HepG2 (cell line): ENCODE results near the gene KLHL40.

Source experiments
- GTF2F1 ChIP-seq: fragments of 150-350 bp; IDR thresholded peaks from 2 replicates; pipeline ENCODE4 v1.6.1; 2014; ENCODE audit warnings: low read length
- KDM6A ChIP-seq: IDR thresholded peaks from 2 replicates; pipeline ENCODE4 v1.6.1; 2016; ENCODE audit warnings: low read depth
- LRRFIP1 ChIP-seq: sonication (generic); formaldehyde crosslinking; conservative IDR thresholded peaks from 2 replicates; pipeline ENCODE4 v1.4.0; 2020; ENCODE audit warnings: missing genetic modification reagents
- NFYB ChIP-seq: sonication (generic); formaldehyde crosslinking; IDR thresholded peaks from 2 replicates; pipeline ENCODE4 v1.4.0; 2020; ENCODE audit warnings: missing genetic modification reagents
- POLR2A ChIP-seq, 2 experiments: IDR thresholded peaks; 2 replicates each; pipeline ENCODE4 v1.6.1; 2011; ENCODE audit warnings: low read depth in 2 of 2, low read length in 2 of 2, mild to moderate bottlenecking in 1 of 2, moderate library complexity in 1 of 2; ENCODE audit not compliant: insufficient read depth in 1 of 2
- PRDM15 ChIP-seq: sonication (generic); formaldehyde crosslinking; IDR thresholded peaks from 2 replicates; pipeline ENCODE4 v1.4.0; 2020; ENCODE audit warnings: missing genetic modification reagents
- ZNF784 ChIP-seq: sonication (generic); formaldehyde crosslinking; IDR thresholded peaks from 2 replicates; pipeline ENCODE4 v1.5.1; 2020; ENCODE audit warnings: missing genetic modification reagents, mild to moderate bottlenecking, borderline replicate concordance
- TF ChIP-seq, protein P1 (sequence below): sonication (generic); formaldehyde crosslinking; IDR thresholded peaks from 2 replicates; pipeline ENCODE4 v1.4.0; 2020; ENCODE audit warnings: missing genetic modification reagents, mild to moderate bottlenecking, borderline replicate concordance

- no peak for TF ChIP-seq PRDM15 (CRISPR knock-in tag)
- no peak for TF ChIP-seq KDM6A (CRISPR knock-in tag)
- no peak for TF ChIP-seq GTF2F1
- TF ChIP-seq NFYB = no peak
- TF ChIP-seq, protein P1, sequence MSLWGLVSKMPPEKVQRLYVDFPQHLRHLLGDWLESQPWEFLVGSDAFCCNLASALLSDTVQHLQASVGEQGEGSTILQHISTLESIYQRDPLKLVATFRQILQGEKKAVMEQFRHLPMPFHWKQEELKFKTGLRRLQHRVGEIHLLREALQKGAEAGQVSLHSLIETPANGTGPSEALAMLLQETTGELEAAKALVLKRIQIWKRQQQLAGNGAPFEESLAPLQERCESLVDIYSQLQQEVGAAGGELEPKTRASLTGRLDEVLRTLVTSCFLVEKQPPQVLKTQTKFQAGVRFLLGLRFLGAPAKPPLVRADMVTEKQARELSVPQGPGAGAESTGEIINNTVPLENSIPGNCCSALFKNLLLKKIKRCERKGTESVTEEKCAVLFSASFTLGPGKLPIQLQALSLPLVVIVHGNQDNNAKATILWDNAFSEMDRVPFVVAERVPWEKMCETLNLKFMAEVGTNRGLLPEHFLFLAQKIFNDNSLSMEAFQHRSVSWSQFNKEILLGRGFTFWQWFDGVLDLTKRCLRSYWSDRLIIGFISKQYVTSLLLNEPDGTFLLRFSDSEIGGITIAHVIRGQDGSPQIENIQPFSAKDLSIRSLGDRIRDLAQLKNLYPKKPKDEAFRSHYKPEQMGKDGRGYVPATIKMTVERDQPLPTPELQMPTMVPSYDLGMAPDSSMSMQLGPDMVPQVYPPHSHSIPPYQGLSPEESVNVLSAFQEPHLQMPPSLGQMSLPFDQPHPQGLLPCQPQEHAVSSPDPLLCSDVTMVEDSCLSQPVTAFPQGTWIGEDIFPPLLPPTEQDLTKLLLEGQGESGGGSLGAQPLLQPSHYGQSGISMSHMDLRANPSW (CRISPR knock-in tag) = no peak
- no peak for TF ChIP-seq ZNF784 (CRISPR knock-in tag)
- no peak for TF ChIP-seq LRRFIP1 (CRISPR knock-in tag)
- no peak for TF ChIP-seq POLR2A (IDR thresholded peaks at IDR 0.05; ENCODE audit: insufficient read depth in 1 of 2, low read depth in 2 of 2, low read length in 2 of 2)
Observed at GRCh38 chr3:42705058-42705767, 19.9 kb downstream of the KLHL40 start.
